OCI-LY1 (cell line): ENCODE measurements around the gene ESR2.

Source experiments
- CTCF ChIP-seq: fragments of 200-600 bp; sonication (generic), shearing (Covaris generic); IDR thresholded peaks from 2 replicates; pipeline ENCODE4 v1.5.1; 2017; ENCODE audit warnings: mild to moderate bottlenecking, antibody characterized with exemption, low read length, moderate library complexity, mixed read lengths
- EZH2 ChIP-seq: fragments of 200-600 bp; sonication (generic), shearing (Covaris generic); IDR thresholded peaks from 2 replicates; pipeline ENCODE4 v1.8.0; 2017; ENCODE audit warnings: borderline replicate concordance, mixed run types, mild to moderate bottlenecking, antibody characterized with exemption, low read length, moderate library complexity, mixed read lengths

- TF ChIP-seq CTCF (no peak), EZH2 (no peak)
Measured at GRCh38 chr14:64215978-64216377, 78.2 kb downstream of the ESR2 start.
